PC-9 (cell line): ENCODE data around the gene PFDN4.

ENCODE experiments used
- EZH2 ChIP-seq: fragments of 200-600 bp; sonication (generic); IDR thresholded peaks from 2 replicates; pipeline ENCODE4 v1.8.0; 2017; ENCODE audit warnings: antibody characterized with exemption, low read depth
- TF ChIP-seq, protein P1 (sequence below): fragments of 200-600 bp; sonication (generic); conservative IDR thresholded peaks from 2 replicates; pipeline ENCODE4 v1.6.1; 2017; ENCODE audit warnings: mixed run types, antibody characterized with exemption, mild to moderate bottlenecking, moderate library complexity

DNA sequence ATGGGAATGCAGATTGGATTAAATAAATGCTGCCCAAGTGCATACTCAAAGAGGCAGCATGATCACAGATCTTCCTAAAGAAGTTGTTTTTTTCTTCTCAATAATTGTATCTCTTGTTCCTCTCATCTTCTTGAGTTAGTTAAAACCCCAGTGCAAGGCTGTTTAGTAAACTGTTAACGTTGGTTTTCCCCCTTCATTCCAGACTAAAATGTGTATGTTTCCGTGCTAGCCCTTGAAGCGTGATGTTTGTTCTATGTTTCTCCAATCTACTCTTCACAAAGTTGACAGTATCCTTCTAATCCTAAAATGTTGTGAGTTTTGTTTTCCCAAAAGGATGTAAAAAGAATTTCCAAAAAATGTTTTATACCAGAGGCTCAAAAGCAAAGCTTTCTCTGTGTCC lies 49.7 kb upstream of the PFDN4 start:
- TF ChIP-seq, protein P1, sequence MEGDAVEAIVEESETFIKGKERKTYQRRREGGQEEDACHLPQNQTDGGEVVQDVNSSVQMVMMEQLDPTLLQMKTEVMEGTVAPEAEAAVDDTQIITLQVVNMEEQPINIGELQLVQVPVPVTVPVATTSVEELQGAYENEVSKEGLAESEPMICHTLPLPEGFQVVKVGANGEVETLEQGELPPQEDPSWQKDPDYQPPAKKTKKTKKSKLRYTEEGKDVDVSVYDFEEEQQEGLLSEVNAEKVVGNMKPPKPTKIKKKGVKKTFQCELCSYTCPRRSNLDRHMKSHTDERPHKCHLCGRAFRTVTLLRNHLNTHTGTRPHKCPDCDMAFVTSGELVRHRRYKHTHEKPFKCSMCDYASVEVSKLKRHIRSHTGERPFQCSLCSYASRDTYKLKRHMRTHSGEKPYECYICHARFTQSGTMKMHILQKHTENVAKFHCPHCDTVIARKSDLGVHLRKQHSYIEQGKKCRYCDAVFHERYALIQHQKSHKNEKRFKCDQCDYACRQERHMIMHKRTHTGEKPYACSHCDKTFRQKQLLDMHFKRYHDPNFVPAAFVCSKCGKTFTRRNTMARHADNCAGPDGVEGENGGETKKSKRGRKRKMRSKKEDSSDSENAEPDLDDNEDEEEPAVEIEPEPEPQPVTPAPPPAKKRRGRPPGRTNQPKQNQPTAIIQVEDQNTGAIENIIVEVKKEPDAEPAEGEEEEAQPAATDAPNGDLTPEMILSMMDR, result no peak
- no peak for TF ChIP-seq EZH2
